ENCODE results near the gene GARIN3. TPM values are rescaled to one million over a fixed set of nuclear protein-coding genes. Genes with fewer than 3 reads are reported as not detected.
A peak's percentile ranks its signal among the peaks of the same experiment; 100 is the strongest.
"Not testable (repeated sequence)": the region's sequence is repeated elsewhere in the genome, so short reads cannot be mapped to it uniquely, and the experiment has no call there.

GARIN3 gene
- total RNA-seq: not detected
- long read RNA-seq: 0 reads

DNA sequence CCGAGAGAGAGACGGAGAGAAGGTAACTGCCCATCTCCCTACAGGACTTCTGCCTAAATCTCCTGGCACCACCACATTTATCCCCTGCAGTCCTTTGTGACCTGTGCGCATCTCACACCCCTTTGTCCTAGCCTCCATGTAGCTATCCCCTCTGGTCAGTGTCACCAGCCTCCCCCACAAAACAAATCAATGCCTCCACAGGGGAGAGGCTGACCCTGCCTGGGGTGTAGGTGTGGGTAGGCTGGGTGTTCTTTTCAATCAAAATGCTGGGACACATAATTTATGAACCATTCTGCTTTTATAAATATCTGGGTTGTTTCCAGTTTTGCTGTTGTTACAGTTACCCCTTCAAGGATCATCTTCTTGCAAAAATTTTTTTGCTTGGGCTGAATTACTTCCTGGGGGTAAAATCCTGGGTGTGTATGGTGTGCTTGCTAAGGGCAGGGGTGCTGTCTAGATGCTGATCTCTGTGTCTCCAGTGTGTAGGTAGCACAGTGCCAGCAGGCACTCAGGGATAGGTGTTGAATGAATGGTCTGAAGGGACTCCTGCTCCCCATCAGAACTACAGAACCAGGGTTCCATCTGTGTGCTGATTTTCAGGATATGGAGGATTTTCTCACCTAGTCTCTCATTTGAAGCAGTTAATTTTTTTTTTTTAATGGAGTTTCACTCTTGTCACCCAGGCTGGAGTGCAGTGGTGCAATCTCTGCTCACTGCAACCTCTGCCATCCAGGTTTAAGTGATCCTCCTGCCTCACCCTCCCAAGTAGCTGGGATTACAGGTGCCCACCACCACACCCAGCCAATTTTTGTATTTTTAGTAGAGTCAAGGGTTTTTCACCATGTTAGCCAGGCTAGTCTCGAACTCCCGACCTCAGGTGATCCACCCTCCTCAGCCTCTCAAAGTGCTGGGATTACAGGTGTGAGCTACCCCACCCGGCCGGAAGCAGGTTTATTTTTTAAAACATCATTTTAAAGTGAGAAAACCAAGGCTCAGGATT lies at the start of gene GARIN3:
Gene GARIN3 (minus strand): TSS at position 51 of the 1,000 bp plus-strand sequence. CDS start 96 bp downstream, outside the sequence.
- ATAC-seq (no peak), DNase-seq (ENCODE audit: missing footprints) (no peak)
- intact Hi-C loops (cut with DNase I): no loop called here

DNA sequence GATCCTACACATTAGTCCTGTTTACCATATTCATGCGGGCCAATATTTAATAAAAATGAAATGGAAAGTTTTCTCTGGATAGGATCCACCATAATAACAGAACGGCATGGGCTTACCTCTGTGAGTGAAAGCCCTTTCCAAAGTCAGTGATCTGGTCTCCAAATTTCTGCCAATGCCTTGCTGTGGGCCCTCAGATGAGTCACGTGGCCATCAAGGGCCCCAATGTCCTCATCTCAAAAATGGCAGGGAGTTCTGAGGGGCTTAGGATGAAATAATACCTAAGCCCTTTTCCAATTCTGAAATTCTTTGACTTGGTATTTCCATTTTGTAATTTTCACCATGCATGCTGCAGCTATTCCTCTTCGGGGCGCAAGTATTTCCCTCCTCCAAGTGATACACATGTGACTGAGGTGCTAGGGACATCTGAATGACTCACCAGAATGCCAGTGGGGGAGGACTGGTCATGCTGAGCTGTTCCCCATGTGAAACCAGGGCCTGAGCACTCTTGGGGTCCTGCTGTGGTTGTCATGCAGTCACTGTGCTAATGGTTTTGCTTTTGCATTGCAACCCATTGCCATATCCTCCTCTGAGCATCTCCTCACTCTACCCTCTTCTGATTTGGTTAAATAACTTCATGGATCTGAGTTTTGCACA lies 49.6 kb upstream of the GARIN3 start:
- DNase-seq (ENCODE audit: missing footprints) (no peak), ATAC-seq (no peak)
- intact Hi-C loops (cut with DNase I): no loop called here

DNA sequence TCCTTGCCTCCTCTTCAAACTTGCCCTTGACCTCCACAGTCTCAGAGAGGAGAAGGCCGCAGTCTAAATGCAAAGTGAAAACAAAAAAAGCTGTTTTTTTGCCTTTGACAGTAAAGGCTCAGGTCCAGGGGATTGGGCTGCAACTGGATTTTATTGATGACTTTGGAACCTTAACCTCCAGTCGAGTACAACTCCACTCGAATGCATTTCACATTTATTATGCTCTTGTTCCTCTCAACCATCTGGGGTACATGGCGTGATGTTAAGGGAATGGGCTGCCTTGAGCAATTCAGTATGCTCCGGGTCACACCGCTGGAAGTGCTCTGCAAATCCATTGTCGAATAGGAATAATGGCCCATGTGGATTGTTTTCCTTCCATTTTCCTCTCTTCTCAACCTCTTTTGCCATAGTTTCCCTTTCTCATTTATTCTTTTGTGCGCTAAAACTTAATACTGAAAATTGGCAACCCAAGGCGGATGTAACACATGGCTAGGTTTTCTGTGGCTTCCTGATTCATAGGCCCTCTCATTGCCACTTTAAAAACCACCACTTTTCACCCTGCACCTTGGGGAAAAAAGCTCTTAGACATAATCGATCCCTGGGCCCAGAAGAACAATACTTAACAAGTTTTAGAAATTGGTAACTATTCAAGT lies 48.9 kb upstream of the GARIN3 start:
- DNase-seq (ENCODE audit: missing footprints) (no peak), ATAC-seq (no peak)
- intact Hi-C loops (cut with DNase I): no loop called here

DNA sequence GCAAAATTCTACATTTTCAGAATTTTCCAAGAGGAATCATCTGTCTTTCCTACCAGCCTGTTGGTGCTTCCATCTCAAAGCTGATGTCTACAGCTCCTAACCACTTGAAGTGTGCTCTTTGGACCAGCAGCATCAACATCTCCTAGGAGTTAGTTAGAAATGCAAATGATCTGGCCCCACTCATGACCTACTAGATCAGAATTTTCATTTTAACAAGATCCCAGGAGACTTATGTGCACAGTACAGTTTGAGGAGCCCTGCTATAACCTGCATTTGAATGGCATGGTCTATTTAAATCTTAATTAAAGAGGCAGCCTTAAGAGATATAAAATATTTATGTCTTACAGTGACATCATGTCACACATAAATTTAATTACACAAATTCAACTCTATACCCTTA lies 48.4 kb upstream of the GARIN3 start:
- ATAC-seq (no peak), DNase-seq (ENCODE audit: missing footprints) (no peak)
- intact Hi-C loops (cut with DNase I): no loop called here

DNA sequence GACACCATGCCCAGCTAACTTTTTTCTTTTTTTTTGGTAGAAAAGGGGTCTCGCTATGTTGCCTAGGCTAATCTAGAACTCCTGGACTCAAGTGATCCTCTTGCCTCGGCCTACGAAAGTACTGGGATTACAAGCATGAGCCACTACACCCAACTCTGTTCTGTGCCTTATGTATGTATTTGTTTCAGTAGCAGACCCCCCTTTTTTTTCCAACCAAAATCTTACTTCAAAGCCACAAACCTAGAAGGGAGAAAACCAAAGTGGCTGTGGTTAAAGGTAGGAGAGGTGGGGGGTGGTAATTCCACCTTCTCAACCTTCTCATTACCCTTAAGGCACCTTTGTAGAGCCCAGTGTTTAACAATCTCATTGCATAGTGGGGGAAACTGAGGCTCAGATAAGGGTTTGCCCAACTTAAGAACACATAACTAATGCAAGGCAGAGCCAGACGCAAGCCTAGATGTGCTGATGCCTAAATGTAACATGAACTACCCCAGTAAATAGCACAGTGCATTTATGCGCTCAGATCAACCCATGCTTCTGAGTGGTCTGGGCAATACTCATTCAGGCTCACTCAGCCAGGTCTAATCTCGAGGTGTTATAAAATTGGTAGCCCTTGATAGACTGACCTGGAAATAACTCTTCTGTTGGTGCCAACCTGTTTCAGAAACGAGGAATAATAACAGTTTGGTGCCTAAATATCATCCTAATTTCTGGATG lies 47.6 kb upstream of the GARIN3 start:
- ATAC-seq (no peak), DNase-seq (ENCODE audit: missing footprints) (no peak)
- intact Hi-C loops (cut with DNase I): no loop called here

DNA sequence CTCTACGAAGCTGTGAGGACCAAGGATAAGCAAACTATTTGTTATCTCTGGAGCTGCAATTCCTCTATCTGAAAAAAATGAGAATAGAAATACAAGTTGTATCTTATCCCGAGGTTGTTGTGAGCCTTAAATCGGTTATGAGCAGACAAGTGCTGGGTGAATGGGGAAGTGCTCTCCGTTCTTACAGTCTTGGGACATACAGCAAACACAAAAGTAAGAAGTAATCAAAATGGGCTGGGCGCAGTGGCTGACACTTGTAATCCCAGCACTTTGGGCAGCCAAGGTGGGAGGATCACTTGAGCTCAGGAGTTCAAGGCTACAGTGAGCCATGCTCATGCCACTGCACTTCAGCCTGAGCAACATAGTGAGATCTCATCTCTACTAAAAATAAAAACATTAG lies 46.2 kb upstream of the GARIN3 start:
- ATAC-seq: no peak
- DNase-seq (ENCODE audit: missing footprints): peak; percentile 53
- intact Hi-C loops (cut with DNase I): no loop called here

DNA sequence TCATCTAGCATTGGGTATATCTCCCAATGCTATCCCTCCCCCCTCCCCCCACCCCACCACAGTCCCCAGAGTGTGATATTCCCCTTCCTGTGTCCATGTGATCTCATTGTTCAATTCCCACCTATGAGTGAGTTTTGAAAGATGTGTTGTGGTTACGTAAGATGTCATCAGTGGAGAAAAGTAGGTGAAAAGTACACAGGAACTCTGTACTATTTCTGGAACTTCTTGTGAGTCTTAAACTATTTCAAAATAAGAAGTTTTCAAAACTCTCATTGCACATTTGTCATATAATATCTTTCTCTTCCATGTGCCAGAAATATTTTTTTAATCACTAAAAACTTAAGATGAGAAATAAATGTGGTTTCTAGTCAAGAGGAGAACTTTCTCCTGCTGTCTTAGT lies 44.6 kb upstream of the GARIN3 start:
- ATAC-seq; intact Hi-C loops (cut with DNase I); DNase-seq (ENCODE audit: missing footprints): not testable (repeated sequence)

DNA sequence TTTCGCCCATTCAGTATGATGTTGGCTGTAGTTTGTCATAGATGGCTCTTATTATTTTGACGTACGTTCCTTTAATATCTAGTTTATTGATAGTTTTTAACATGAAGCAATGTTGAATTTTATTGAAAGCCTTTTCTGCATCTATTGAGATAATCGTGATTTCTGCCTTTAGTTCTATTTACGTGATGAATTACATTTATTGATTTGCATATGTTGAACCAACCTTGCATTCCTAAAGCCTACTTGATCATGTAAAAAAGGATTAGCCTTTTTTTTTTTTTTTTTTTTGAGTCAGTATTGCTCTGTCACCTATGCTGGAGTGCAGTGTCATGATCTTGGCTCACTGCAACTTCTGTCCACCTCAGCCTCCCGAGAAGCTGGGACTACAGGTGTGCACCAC lies 39.6 kb upstream of the GARIN3 start:
- no peak for ATAC-seq
- no peak for DNase-seq (ENCODE audit: missing footprints)
- intact Hi-C loops (cut with DNase I): no loop called here

DNA sequence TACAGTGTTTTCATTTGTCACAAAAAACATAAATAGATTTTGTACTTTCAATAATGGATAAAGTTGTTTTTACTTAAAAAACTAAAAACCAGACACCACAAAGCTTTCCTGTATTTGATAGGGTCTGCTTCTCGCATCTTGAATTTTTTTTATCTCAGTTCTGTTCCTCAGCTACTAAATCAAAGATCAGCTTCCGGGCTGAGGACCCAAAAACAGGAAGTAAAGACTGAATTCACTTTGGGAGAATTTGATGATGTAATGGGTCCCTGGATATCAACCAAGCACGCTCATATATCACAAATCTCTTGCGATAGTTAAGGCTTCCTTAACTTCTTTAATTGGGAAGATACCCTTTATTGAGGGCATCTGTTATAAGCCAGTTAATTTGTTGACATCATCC lies 38.7 kb upstream of the GARIN3 start:
- DNase-seq (ENCODE audit: missing footprints): no peak
- no peak for ATAC-seq
- intact Hi-C loops (cut with DNase I): no loop called here

DNA sequence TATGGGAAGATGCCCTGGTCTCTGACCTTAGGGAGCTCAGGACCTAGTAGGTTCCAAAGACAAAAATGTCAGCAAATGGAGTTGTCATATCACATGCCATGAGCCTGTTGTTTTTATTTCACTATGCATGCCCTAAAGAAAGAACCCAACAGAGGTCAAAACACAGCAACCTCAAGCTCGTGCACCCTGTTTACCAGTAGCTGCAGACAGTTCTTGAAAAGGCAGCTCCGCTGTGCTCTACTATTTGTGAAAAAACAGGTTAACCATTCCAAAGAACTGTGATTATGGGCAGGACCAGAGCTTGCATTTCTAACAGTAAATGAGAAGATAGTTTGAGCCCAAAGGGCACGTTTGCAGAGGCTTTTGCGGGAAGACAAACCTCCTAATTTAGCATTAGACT lies 37.4 kb upstream of the GARIN3 start:
- intact Hi-C loops (cut with DNase I): no loop called here
- no peak for DNase-seq (ENCODE audit: missing footprints)
- ATAC-seq: no peak

DNA sequence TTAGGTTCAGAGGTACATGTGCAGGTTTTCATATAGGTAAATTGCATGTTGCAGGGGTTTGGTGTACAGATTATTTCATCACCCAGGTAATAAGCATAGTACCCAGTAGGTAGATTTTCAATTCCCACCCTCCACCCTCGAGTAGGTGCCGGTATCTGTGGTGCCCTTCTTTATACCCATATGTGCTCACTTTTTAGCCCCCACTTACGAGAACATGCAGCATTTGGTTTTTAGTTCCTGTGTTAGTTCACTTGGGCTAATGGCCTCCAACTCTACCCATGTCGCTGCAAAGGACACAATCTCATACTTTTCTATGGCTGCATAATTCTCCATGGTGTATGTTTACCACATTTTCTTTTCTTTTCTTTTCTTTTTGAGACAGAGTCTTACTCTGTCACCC lies 35.8 kb upstream of the GARIN3 start:
- DNase-seq (ENCODE audit: missing footprints) (no peak), ATAC-seq (no peak)
- intact Hi-C loops (cut with DNase I): no loop called here

DNA sequence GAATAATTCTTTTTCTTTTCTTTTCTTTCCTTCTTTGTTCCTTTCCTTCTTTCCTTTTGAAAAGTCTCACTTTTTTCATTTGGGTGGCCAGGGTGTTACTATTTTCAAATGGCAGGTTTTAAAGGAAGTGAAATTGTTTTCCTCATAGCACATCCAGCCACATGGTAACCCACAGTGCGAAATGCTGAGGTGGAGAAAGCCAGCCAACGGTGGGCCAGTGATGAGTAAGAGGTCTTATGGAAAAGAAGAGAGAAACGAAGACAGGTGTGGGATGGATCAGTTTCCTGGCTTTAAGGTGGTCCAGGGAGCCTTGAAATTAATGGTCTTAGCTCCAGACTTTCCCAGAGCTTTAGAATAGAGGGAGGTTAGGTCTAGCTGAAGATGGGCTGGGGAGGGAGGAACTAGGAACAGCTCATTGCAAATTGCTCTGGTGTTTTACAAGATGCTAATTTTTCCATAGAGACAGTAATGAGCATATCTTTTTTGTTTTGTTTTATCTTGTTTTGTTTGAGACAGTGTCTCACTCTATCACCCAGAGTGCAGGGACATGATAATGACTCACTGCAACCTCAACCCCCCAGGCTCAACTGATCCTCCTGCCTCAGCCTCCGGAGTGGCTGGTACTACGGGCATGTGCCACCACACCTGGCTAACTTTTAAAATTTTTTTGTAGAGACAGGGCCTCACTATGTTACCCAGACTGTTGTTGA lies 32.4 kb upstream of the GARIN3 start:
- no peak for ATAC-seq
- no peak for DNase-seq (ENCODE audit: missing footprints)
- intact Hi-C loops (cut with DNase I): no loop called here

DNA sequence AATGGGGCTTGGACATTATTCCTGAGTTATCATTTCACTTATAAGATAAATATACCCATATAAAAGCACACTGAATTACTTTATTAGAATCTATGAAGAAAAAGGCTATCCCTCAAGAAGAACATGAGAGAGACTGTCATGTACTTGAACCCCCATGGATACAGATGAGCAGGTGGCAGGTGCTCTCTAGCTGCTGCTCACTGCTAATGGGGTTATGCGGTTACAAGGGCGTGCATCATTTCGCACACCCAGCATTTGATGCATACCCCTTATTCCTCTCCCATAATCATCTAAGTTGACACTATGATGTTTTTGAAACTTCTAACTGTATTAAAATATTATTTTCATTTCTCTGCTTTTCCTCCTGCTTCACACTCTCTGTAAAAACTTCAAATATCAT lies 31.0 kb upstream of the GARIN3 start:
- no peak for ATAC-seq
- intact Hi-C loops (cut with DNase I): no loop called here

DNA sequence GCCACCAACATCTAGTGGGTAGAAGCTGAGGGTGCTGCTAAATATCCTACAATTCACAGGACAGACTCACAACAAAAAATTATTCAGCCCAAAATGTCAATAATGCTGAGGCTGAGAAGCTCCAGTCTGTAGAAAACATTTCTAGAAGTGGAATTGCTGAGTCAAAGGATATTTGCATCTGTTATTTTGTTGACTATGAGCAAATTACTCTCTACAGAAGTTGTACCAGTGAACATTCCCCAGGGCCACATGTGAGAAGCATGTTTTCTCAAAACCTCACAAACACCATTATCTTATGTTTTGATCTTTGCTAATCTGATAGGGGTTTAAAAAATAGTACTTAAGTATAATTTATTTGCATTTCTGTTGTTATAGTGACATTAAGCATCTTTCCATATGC lies 30.0 kb upstream of the GARIN3 start:
- intact Hi-C loops (cut with DNase I): no loop called here
- DNase-seq (ENCODE audit: missing footprints): no peak
- ATAC-seq: no peak

More for the DNA sequence above, 31.0 kb upstream of the GARIN3 start:
- DNase-seq (ENCODE audit: missing footprints): no peak

DNA sequence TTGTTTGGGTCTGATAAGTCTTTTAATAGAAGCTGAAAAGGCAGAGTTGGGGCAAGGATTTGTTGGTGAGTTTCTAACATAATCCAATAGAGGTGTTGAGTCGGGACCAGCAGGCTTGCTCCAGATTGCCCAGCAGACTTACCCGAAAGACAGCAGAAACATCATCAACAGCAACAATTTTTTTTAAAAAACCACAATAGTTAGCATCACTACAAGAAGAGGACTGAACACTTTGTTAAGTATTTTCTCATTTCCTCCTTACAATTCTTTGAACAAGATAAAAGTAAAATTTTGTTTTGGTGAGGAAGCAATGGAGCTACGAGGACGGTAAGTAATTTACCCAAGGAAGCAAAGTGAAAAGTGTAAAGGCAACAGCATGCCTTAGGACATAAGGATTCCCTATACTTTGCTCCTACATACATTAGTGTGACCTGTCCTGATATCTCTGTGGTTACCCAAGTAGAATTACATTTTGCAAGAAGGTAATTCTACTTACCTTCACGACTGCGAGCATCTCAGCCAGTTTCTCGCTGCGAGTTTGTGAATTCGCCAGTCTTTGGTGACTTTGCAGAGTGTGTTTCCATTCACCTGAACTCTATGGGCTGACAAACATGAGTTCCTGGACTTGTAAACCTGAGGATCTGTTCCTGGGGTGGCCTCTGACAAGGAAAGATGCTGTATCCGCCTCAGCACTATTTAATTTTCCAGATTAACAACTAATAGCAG lies 27.8 kb upstream of the GARIN3 start:
- intact Hi-C loops (cut with DNase I): no loop called here
- no peak for DNase-seq (ENCODE audit: missing footprints)
- no peak for ATAC-seq

DNA sequence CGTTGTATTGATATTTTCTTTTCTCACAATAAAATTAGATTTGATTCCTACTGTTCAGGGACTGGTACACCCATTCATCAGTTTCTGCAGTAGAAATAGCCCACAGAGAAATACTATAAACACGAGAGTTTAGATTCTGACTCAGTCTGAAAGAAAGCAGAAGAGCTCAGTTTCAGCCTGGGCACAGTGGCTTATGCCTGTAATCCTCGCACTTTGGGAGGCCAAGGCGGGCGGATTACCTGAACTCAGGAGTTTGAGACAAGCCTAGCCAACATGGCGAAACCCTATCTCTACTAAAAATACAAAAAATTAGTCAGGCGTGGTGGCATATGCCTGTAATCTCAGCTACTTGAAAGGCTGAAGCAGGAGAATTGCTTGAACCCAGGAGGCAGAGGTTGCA lies 23.2 kb upstream of the GARIN3 start:
- intact Hi-C loops (cut with DNase I): no loop called here
- ATAC-seq (no peak), DNase-seq (ENCODE audit: missing footprints) (no peak)

DNA sequence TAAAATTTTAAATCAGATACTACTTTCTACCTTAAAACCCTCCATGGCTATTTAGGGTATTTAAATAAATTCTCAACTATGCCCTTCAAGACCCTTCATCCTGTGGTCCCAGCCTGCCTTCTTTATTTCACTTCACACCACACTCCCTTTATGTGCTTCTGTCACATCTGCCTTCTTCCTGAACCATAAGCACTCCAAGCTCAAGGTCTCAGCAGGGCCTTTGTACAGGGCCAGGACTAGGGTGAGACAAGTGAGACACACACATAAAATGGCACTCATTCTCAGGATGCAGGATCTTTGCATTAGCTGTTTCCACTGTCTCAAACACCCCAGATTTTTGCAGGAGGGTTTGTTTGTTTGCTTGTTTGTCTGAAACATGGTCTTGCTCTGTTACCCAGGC lies 22.2 kb upstream of the GARIN3 start:
- ATAC-seq: no peak
- intact Hi-C loops (cut with DNase I): no loop called here
- DNase-seq (ENCODE audit: missing footprints): no peak
